Loucy (cell line): ENCODE results near the gene ZNF32.

Experiments
- CTCF ChIP-seq: fragments of 200-600 bp; sonication (generic); conservative IDR thresholded peaks from 2 replicates; pipeline ENCODE4 v1.5.1; 2014; ENCODE audit warnings: mild to moderate bottlenecking, antibody characterized with exemption, low read length
- EZH2phosphoT487 ChIP-seq: fragments of 200-600 bp; IDR thresholded peaks from 2 replicates; pipeline ENCODE4 v1.6.1; 2018; ENCODE audit warnings: antibody characterized with exemption, mild to moderate bottlenecking, moderate library complexity, borderline replicate concordance

- no peak for TF ChIP-seq CTCF
- no peak for TF ChIP-seq EZH2phosphoT487
These were observed 38.7 kb upstream of the ZNF32 start for GRCh38 chr10:43687373-43687772.
